PFSK-1 (cell line): ENCODE results near the gene TERF2IP.

Experiments
- POLR2AphosphoS5 ChIP-seq: IDR thresholded peaks from 2 replicates; pipeline ENCODE4 v1.6.1; 2012; ENCODE audit warnings: low read depth, mild to moderate bottlenecking, control low read depth, low read length, moderate library complexity
- SIN3A ChIP-seq: IDR thresholded peaks from 2 replicates; pipeline ENCODE4 v1.6.1; 2012; ENCODE audit warnings: mild to moderate bottlenecking, low read length, moderate library complexity, borderline replicate concordance; ENCODE audit not compliant: insufficient read depth
- TAF1 ChIP-seq: IDR thresholded peaks from 2 replicates; pipeline ENCODE4 v1.6.1; 2012; ENCODE audit warnings: low read length, control low read depth, borderline replicate concordance; ENCODE audit not compliant: insufficient read depth

DNA sequence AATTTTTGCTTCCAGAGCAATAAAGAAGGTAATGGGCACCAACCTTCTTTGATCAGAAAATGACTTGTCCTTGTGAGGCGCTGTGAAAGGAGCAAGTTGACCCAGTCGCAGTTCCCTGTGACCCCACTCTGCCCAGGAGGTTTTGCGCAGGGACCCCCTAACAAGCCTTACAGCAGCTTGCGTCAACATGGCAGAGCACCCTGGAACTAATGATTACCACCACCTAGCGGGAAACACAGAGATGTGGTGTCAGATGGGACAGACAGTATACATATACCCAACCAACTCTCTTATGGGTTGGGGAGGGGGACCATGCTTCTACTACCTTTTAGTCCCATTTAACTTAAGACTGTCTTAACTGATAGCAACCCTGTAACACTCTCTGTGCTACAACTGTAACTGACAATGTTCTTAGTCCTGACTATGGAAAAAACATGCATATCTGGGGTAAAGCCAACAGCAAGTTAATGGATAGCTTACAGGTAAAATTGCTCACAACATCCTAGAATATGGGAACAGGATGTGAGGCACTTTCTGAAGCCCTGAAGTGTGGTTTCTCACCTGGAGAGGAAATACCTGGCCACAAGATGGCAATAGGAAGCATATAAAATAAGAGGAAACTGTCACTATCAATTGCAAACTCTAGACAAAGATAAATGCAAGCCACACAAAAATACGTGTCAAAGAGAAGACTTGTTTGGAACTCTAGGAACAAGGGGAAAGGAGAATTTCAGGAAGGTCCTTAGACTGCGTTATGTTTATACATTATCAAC is 3.1 kb upstream of the TERF2IP start:
- TF ChIP-seq POLR2AphosphoS5 (no peak), TAF1 (no peak), SIN3A (no peak)
